Stimulated activated CD4-positive, alpha-beta T cell treated with anti-CD3 and anti-CD28 coated beads, Interleukin-15, amount 100 ng/mL, for 1 hour (primary cell): Measurements from ENCODE around the gene DDX28.
"Not testable (repeated sequence)": the region's sequence is repeated elsewhere in the genome, so short reads cannot be mapped to it uniquely, and the experiment has no call there.

ENCODE experiments used
- DNase-seq, 2 donors: peaks; one replicate each; pipeline ENCODE4 v3.0.0-alpha.2; 2020; ENCODE audit warnings: low read depth in 1 of 2, low spot score in 1 of 2

DDX28 gene

DNA sequence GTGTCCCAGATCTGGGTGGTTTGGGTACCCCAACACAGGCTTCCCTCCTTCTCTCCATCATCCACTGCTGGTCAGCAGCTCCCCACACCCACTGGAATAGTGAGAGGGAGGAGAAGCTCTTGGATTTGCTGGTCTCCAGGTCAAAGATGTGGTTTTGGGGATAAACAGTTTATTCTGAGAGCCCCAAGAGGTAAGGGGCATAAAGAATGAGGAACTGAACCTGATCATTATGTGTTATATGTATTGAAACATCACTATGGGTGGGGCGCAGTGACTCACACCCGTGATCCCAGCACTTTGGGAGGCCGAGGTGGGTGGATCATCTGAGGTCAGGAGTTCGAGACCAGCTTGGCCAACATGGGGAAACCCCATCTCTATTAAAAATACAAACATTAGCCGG is 27.6 kb downstream of the DDX28 start:
- DNase-seq: no peak

GRCh38 chr16:67994040-67994408 is 29.0 kb downstream of the DDX28 start:
- DNase-seq: not testable (repeated sequence)

GRCh38 chr16:67993207-67994039 is 29.6 kb downstream of the DDX28 start:
- DNase-seq: peak; percentile 66 to 77

DNA sequence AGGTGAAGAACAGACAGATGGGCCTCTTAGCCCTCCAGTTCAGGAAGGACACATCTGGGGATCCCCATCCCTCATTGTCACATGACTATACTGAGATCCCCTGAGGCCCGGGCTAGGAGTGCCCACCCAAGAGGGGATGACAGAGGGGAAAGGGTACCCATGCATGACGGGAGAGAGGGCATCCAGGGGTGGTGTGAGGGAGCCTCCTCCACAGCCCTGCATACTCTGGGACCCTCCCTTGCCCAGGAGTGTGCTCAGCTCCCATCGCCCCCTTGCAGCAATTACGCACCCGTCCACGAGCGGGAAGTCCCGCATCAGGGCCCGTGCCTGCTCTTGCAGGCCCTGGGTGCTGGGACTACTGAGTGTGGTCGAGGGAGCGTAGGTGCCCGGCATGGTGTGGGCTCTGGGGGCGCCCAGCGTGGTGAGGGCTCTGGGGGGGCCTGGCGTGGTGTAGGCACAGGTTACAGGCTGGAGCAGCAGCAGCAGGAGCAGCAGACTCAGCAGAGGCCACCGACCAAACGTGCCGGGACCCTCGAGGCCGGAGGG is 30.3 kb downstream of the DDX28 start:
- no peak for DNase-seq

GRCh38 chr16:67990018-67990386 is 33.0 kb downstream of the DDX28 start:
- no peak for DNase-seq

DNA sequence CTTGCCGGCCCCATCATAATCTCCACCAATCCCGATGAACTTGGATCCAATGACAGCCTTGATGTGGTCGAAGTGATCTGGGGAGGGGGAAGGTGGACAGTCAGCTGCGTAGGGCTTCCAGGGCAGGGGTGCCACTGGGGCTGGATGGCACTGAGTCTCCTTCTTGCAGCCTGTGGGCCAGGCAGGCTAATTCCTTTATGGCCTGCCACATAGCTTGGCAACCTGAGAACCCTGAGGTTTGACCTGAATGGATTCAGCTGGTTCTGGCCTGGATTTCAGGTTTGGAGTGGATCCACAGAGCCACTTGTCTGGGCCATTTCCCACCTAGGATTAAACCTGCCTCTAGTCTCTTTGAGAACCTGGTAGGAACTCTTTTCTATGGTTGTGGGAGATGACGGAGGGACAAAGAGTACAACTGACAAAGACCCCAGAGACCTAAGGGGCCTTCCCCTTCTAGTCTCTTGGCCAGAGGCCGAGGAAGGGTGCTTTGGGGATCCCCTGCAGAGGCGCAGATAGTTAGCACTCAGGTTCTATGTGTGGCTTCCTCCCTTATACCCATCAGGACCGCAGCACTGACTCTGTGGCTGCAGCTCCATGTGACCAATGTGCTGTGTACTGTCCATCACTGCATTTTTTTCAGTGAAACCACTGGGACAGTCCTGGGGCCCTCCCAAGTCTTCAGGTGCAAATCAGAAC is 33.6 kb downstream of the DDX28 start:
- no peak for DNase-seq

GRCh38 chr16:67988675-67989074 is 34.4 kb downstream of the DDX28 start:
- DNase-seq: no peak

DNA sequence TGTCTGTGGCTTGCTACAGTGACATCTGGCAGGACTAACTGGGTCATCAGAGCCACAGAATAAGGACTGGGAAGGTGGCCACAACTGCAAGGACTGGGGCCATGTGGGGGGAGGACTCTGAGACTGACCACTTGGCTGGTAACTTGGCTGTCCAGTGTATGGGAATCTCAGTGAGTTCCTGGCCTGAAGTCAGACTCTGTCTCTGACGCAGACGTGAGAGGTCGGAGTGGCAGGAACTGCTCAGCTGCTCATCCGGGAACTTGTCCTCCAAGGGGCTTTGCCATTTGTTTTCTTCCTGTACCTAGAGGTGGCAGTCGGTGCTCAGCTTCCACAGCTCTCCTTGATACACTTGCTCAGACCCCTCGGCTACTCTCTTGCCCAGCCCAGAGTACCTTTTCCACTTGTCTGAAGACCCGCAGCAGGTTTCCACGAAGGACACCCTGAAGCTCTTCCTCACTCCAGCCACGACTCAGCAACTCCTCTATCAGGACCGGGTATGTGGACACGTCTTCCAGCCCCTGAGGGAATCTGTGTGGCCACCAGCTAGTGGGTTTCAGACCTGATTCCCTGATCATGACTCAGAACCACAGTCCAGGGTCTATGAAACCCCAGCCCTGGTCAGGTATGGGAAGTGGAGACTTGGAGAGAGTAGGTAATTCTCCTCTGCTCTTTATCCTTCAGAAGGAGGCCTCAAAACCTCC is 35.4 kb downstream of the DDX28 start:
- DNase-seq: no peak

GRCh38 chr16:67986949-67987348 is 36.1 kb downstream of the DDX28 start:
- DNase-seq: no peak

- no peak for DNase-seq
These were observed 40.9 kb downstream of the DDX28 start for GRCh38 chr16:67982011-67982696.

- no peak for DNase-seq
These were observed 42.9 kb downstream of the DDX28 start, which contains the start of gene DPEP3 for GRCh38 chr16:67979955-67980678. Gene DPEP3, minus strand, starts transcription at chr16:67980499. Its CDS starts 119 bp downstream, at chr16:67980380.

DNA sequence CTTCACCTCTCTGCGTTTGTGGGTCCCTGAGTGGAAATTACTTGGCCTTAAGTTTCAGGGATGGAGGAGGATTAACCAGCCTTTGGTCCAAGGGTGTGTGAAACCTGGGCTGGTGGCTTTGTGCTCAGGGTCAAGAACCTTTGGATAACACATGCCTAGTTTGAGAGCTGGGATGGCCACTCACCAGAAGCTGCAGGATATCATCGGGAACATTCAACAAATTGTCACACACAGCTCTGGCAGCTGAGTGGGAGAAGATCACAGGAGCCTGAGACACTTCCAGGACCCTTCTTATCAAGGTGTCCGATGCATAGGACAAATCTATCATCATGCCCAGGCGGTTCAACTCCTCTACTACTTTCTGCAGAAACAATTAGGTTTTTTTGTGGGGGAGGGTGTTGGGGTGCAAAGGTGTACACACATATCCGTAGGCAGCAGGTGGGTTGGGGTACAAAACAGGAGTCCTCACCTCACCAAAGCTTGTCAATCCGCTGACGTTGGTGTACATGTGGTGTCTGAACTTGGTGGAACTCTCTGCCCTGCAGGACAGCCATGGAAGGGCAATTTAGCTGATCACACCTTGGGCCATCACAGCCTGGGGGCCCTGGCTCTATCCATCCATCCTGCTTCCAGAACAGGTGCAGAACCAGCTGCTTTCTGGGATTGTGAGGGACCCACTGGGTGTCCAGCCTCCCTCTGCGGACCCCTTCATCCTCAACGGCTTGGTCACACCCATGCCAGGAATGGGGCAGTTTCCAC is 45.4 kb downstream of the DDX28 start:
- no peak for DNase-seq

- DNase-seq: no peak
These were observed 46.0 kb downstream of the DDX28 start for GRCh38 chr16:67977005-67977404.

GRCh38 chr16:67976205-67976604 is 46.8 kb downstream of the DDX28 start:
- DNase-seq: no peak

GRCh38 chr16:67975321-67976105 is 47.5 kb downstream of the DDX28 start:
- DNase-seq: no peak

DNA sequence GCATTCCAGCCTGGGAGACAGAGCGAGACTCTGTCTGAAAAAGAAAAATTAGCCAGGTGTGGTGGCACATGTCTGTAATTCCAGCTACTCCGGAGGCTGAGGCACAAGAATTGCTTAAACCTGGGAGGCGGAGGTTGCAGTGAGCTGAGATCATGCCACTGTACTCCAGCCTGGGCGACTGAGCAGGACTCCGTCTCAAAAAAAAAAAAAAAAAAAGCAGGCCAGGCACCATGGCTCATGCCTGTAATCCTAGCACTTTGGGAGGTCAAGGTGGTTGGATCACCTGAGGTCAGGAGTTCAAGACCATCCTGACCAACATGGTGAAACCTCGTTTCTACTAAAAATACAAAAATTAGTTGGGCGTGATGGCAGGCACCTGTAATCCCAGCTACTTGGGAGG is 50.7 kb downstream of the DDX28 start:
- DNase-seq: not testable (repeated sequence)

- DNase-seq: no peak
These were observed 51.9 kb downstream of the DDX28 start for GRCh38 chr16:67971111-67971510.
